AG09309 (cell line): ENCODE results near the gene FAS.

Experiments used
- DNase-seq: peaks from one replicate; pipeline ENCODE4 v3.0.0-alpha.2; 2010; ENCODE audit warnings: low read depth
- H3K4me3 ChIP-seq: 2 replicates; pipeline ENCODE4 v1.5.1; 2011; ENCODE audit warnings: mild to moderate bottlenecking, low read depth, low read length, moderate library complexity; ENCODE audit not compliant: control insufficient read depth
- CTCF ChIP-seq: IDR thresholded peaks from 2 replicates; pipeline ENCODE4 v1.5.1; 2011; ENCODE audit warnings: mild to moderate bottlenecking, low read depth, low read length, inconsistent platforms; ENCODE audit not compliant: insufficient read depth, control insufficient read depth; ENCODE audit errors: missing control alignments

FAS gene

DNA sequence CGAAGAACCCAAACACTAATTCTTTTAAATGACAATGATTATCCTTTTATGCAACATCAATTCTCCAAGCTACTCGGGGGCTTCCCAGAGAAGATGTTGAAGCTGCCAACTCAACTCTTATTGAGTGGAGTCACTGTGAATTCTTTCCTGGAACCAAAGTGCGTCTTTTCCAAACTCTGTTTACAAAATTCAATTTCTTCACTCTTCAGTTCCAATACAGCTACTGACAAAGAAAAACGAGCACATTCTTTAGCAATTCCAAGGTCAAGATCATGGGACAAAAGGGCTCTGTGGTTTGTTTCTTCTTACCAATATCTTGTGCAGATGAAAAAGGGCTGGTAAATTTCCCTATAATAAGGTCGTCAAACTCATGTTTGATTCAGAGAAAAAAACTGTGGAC, 74.2 kb downstream of the FAS start:
- no peak for DNase-seq
- TF ChIP-seq CTCF: no peak
- H3K4me3 ChIP-seq: no peak overlapping the region
